ENCODE data around the gene CACNA2D3. TPM values are rescaled to one million over a fixed set of nuclear protein-coding genes. Genes with fewer than 3 reads are reported as not detected.
"Not testable (repeated sequence)": the region's sequence is repeated elsewhere in the genome, so short reads cannot be mapped to it uniquely, and the experiment has no call there.

CACNA2D3 gene
- total RNA-seq, 6 experiments from 2014 or later: 0.14 to 0.23 (median 0.19) TPM; not detected in 2

DNA sequence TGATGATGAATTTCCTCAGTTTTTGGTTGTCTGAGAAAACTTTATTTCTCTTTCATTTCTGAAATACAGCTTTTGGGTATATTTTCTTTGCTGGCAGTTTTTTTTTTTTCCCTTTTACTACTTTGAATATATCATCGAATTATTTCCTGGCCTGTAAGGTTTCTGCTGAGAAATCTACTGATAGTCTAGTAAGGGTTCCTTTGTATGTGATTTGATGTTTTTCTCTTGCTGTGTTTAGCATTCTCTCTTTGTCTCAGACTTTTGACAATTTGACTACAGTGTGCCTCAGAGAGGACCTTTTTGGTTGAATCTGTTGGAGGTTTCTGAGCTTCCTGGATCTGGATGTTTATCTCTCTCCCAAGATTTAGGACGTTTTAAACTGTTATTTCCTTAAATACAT, 336.0 kb downstream of the CACNA2D3 start:
- no peak for DNase-seq
- H3K27me3 Mint-ChIP-seq (ENCODE audit: insufficient read depth): no peaks in the 10 kb centered on the region
- H3K27ac Mint-ChIP-seq: no peak overlapping the region
- TF ChIP-seq, protein P1, sequence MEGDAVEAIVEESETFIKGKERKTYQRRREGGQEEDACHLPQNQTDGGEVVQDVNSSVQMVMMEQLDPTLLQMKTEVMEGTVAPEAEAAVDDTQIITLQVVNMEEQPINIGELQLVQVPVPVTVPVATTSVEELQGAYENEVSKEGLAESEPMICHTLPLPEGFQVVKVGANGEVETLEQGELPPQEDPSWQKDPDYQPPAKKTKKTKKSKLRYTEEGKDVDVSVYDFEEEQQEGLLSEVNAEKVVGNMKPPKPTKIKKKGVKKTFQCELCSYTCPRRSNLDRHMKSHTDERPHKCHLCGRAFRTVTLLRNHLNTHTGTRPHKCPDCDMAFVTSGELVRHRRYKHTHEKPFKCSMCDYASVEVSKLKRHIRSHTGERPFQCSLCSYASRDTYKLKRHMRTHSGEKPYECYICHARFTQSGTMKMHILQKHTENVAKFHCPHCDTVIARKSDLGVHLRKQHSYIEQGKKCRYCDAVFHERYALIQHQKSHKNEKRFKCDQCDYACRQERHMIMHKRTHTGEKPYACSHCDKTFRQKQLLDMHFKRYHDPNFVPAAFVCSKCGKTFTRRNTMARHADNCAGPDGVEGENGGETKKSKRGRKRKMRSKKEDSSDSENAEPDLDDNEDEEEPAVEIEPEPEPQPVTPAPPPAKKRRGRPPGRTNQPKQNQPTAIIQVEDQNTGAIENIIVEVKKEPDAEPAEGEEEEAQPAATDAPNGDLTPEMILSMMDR (IDR thresholded peaks at IDR 0.05): no peak
- peaks cover 42% of the 10 kb centered on the region for H3K9me3 Mint-ChIP-seq
- no peaks in the 10 kb centered on the region for H3K36me3 Mint-ChIP-seq (ENCODE audit: low read depth)
- H3K4me1 Mint-ChIP-seq (ENCODE audit: low read depth): no peaks in the 10 kb centered on the region
- no peak overlapping the region for H3K4me3 Mint-ChIP-seq

GRCh38 chr3:54464554-54464953, 342.2 kb downstream of the CACNA2D3 start:
- H3K36me3 Mint-ChIP-seq (ENCODE audit: low read depth): peaks cover 13% of the 10 kb centered on the region
- not testable (repeated sequence) for H3K27me3 Mint-ChIP-seq (ENCODE audit: insufficient read depth); H3K4me1 Mint-ChIP-seq (ENCODE audit: low read depth); DNase-seq; H3K27ac Mint-ChIP-seq; H3K4me3 Mint-ChIP-seq
- H3K9me3 Mint-ChIP-seq: peaks cover 46% of the 10 kb centered on the region

- Mint-ChIP-seq H3K27me3 (ENCODE audit: insufficient read depth) (no peaks in the 10 kb centered on the region), H3K27ac (no peak overlapping the region), H3K36me3 (ENCODE audit: low read depth) (no peaks in the 10 kb centered on the region), H3K4me1 (ENCODE audit: low read depth) (no peaks in the 10 kb centered on the region), H3K9me3 (peaks cover 62% of the 10 kb centered on the region), H3K4me3 (no peak overlapping the region)
- no peak for DNase-seq
- TF ChIP-seq, protein P1 (IDR thresholded peaks at IDR 0.05): no peak
Measured at GRCh38 chr3:54476891-54477290, 354.5 kb downstream of the CACNA2D3 start.

- TF ChIP-seq, protein P1 (IDR thresholded peaks at IDR 0.05): no peak
- DNase-seq: no peak
- H3K4me3 Mint-ChIP-seq: no peak overlapping the region
- no peaks in the 10 kb centered on the region; the same call in 1 of the 2 replicates for H3K27me3 Mint-ChIP-seq (ENCODE audit: insufficient read depth)
- no peaks in the 10 kb centered on the region for H3K4me1 Mint-ChIP-seq (ENCODE audit: low read depth)
- no peak overlapping the region for H3K27ac Mint-ChIP-seq
- no peaks in the 10 kb centered on the region for H3K36me3 Mint-ChIP-seq (ENCODE audit: low read depth)
- H3K9me3 Mint-ChIP-seq: peaks cover 59% of the 10 kb centered on the region
Measured at GRCh38 chr3:54481606-54482365, 359.4 kb downstream of the CACNA2D3 start.

GRCh38 chr3:54484334-54484733, 362.0 kb downstream of the CACNA2D3 start:
- TF ChIP-seq, protein P1 (IDR thresholded peaks at IDR 0.05): no peak
- Mint-ChIP-seq H3K4me1 (ENCODE audit: low read depth) (no peaks in the 10 kb centered on the region), H3K9me3 (peaks cover 61% of the 10 kb centered on the region), H3K27ac (no peak overlapping the region), H3K36me3 (ENCODE audit: low read depth) (no peaks in the 10 kb centered on the region), H3K4me3 (no peak overlapping the region), H3K27me3 (ENCODE audit: insufficient read depth) (peaks cover 2% of the 10 kb centered on the region; the same call in 1 of the 2 replicates)
- DNase-seq: no peak

DNA sequence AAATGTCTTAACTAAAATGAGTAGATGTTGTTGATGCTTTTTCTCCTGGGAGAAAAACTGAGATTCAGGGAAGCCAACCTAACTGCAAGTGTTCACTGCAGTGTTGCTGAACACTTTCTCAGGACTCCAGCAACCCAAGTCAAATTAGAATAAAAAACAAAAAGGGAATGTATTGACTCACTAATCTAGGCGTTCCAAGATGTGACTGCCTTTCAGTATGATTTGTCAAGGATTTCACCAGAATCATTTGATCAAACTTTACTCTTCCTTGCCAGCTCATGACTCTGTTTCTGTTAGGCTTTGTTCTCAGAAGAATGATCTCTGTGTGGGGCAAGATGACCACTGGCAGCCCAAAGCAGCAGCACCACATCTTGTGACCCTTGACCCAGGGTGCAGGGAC, 364.0 kb downstream of the CACNA2D3 start:
- no peak overlapping the region for H3K27ac Mint-ChIP-seq
- peaks cover 68% of the 10 kb centered on the region for H3K9me3 Mint-ChIP-seq
- no peak overlapping the region for H3K4me3 Mint-ChIP-seq
- H3K27me3 Mint-ChIP-seq (ENCODE audit: insufficient read depth): peaks cover 2% of the 10 kb centered on the region; the same call in 1 of the 2 replicates
- TF ChIP-seq, protein P1 (IDR thresholded peaks at IDR 0.05): no peak
- H3K4me1 Mint-ChIP-seq (ENCODE audit: low read depth): no peaks in the 10 kb centered on the region
- H3K36me3 Mint-ChIP-seq (ENCODE audit: low read depth): peaks cover 5% of the 10 kb centered on the region; the same call in 1 of the 2 replicates
- no peak for DNase-seq
